OCI-M2 (cell line): Measurements from ENCODE around the gene CHD2.

ENCODE experiments used
- DNase-seq: peaks from one replicate; lab custom pipeline; 2025; ENCODE audit not compliant: unreplicated experiment; lab: John Stamatoyannopoulos, UW

The CHD2 gene

DNA sequence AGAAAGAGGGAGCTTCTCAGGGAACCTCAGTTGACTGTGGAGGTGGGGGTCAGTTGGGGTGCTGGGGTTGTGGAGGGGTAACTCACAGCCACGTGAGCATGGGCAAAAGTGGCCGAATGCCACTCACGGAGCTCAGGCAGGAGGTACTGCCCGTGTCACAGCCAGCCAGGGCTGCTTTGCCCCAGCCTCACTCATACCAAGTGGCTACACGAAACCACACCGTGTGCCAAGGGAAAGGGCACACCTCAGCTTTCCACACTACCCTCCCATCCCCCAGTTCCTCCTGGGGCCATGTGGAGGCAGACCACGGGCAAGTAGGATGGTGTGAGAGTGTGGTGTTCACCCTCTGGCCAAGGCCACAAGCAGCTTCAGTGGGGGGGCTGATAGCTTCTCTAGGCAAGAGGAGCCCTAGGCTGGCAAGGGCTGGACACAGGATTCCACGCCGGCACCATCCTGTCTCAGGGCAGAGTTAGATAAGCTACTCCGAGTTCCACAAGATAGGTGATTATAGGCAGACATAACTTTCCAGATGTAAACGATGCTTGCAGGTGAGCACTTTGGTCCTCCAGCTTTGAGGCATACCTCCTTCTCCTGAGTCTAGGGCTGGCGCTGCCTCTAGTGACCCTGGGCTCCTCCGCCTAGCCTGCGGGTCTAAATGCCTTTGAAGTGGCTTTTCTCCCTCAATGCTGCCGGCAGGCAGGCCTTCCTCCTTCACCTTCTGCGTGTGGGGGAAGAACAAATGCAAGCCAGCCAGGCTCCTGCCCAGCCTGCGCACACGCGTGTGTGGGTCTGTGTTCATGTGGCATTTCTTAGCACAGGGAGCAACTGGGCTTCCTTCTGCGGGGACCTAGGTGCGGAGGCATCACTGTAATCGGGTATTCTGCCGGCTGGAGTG lies 163.9 kb downstream of the CHD2 start:
- DNase-seq, result no peak

DNA sequence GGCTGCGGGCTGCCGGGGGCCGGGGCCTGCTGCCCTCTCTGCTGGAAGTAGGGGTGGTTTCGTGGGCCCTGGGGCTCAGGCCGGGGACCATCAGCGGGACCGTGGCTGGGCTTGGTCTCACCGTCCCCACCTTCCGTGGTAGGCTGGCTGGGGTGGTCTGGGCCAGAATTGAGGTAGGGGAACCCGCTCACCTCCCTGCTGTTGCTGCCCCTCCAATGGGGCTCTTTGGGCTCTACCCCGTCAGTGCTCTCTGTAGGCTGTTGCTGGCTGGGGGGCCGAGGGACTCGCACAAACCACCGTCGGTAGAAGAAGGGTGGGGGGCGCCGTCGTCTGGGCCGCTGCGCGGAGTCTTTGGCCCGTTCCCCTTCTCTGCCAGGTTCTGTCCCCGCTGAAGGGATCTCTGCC lies 165.5 kb downstream of the CHD2 start:
- no peak for DNase-seq

DNA sequence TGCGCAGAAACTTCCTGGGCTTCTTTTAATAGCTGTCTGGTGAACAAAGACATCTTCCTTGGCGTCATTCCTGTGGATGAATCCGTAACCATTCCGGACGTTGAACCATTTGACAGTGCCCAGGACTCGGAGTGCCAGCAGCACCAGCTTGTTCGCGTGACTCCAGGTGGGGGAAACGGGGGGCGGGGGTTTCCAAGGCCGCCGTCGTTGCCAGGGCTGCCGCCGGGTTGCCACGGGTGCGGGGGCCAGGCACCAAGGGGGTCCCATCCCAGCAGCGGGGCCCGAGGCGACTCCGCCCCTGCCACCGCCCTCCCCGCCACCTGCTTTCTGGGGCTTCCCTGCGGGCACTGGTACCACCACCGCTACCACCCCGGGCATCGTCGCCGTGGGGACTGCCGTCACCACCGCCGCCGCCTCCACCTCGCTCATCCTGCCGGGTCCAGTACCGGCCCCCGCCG lies 166.1 kb downstream of the CHD2 start:
- DNase-seq, result no peak

DNA sequence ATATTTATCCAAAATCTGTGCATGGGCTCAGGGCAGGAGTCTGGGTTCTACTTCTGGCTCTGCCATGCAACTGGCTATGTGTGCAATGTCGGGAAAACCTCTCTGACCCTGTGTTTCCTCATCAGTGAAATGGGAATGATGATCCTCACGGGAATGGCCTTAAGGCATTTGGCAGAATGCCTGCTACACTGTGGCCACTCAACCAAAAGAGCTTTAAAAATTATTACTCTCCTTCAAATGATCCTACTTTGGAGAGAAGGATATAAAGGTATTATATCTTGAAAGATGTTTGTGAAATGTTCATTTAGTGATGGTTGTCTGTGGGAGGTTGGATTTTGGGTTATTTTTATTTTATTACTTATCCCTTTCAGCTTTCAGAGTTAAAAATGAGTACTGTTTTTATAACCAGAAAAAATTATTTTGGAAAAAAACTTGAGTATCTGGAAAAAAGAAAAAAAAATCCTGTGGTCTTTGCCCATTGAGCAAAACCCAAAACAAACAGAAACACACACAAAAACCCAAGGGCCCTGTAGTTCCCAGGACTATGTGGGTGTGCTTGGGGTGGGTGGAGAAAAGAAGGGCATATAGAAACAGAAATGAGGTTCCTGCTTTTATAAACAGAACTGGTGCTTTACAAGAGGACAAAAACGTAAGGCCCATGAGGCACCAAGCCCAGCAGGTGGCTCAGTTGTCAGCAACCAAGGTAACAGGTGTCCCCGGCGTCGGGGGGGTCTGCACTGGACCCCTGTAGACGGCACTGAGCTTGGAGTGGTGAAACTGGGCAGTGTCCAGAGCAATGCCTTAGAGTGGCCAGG lies 166.9 kb downstream of the CHD2 start:
- DNase-seq, result no peak

DNA sequence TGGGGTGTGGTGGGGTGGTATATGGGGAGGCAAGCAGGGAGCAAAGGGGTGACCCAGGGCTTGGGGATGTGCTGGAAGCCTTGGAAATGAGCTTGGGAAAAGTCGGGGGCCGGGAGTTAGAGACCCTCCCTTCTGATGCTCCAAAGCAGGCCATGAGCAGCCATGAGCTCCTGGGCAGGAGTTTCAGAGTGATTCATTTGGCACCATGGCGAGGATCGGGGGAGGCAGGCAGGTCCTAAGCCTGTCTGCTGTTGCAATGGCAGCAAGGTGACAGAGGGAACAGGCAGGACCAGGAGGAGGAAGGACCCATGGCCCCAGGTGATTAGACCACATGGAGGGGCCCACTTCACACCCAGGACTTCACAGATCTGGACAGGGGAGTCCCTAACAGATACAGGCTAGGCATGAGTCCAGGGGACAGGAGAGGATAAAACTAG lies 167.5 kb downstream of the CHD2 start:
- no peak for DNase-seq

DNA sequence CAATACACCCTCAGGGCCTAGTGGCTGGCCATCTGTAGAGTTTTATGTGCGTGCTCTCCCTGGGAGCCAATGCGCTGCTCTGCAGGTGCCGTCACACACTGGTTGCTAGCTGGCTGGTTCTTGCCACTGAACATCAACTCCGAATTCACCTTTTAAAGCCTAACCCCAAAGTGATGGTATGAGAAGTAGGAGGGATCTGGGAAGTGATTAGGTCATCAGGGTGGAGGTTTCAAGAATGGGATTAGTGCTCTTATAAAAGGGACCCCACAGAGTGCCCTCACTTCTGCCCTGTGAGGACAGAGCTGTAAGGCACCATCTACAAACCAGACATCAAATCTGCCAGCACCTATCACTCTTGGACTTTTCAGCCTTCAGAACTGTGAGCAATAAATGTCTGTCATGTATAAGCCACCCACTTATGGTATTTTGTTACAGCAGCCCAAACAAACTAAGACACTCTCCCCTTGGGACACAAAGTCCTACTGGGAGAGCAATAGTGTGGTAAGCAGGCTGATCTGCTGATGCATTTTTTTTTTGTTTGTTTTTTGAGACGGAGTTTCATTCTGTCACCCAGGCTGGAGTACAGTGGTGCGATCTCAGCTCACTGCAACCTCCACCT lies 168.6 kb downstream of the CHD2 start:
- no peak for DNase-seq

DNA sequence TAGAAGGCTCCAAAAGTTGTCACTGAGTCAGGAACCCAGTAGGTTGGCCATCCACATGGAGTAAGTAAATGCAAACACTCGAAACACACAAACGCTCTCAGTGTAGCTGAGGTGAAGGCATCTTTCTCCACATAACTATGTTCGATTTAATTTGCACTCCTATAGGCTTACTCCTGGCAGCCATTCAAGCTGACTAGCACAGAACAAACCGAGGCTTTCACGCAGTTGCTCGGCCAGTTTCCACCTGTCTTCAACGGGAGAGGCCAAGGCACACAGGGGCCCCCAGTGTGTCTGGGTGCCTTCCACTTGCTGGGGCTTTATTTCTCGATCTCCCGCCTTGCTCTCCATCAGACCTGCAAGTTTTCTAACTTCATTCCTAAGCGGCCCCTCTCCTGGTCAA lies 170.0 kb downstream of the CHD2 start:
- DNase-seq, result no peak

DNA sequence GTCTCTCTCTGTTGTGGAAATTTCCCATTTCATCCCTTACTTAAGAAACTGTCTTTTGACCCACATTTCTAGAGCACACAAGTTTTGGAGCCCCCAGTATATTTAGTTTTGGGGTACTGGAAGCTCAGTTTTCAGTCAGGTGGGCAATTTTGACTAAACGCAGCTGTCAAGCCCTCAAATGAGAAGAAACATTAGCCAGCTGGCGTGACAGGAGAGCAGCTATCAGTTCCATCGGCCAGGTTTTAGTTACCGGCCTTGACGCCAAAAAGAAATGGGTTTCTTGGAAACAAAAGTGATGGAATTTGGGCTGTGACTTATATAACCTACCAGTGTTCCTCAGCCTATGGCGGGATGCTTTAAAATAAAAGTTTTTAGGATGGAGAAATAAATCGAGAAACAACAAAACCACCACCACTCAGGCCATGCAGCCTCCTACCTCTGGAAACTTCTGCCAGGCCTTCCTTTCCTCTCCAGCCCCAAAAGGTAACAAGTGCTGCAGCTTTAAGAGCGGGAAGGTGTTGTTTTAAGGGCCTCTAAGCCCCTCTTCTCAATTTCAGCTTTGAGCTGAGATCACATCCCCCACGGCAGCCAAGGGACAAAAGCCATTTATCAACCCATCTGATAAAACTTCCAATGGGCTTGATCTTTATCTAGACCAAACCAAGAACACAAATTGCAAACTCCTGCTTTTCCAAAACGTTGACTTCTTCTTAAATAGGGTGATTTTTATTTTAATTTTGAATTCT lies 170.6 kb downstream of the CHD2 start:
- DNase-seq, result no peak

DNA sequence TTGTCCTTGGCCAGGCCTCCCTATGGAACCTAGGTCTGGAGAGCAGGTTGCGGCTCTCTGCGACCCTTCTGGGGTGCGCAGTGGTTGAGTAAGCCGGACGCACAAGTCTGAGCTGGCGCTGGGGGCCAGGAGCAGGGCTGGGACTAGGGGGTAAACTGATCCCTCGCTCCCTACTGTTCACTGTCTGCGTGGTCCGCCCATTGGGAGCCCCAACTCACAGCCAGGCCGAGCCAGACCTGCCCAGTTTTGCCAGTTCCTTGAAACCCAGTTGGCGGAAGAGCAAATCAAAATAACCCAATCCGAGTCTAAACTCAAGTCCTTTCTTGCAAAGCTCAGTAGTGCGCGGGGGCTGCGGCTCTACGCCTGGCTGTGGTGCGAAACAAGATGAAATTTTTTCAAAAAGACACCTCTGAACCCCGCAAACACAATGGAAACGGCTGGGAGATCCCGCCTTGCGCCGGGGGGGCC lies 171.4 kb downstream of the CHD2 start:
- no peak for DNase-seq

DNA sequence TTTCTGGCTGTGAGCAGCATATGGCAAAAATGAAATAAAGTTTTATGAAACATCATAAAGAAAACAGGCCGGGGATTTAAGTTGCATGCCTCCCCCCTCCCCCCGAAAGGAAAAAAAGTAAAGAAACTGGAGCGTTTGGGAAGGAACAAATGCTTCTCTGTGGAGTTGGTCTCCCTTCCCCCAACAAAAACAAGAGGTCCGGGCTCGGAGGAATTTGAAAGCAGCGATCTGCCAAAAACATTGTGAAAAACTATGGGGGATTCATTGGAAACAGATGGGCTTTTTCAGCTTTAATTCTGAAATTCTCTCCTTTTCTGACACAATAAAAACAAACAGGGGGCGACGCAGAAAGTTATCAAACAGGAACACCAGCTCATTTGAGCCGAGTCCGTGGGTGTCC lies 171.9 kb downstream of the CHD2 start:
- DNase-seq, result no peak

DNA sequence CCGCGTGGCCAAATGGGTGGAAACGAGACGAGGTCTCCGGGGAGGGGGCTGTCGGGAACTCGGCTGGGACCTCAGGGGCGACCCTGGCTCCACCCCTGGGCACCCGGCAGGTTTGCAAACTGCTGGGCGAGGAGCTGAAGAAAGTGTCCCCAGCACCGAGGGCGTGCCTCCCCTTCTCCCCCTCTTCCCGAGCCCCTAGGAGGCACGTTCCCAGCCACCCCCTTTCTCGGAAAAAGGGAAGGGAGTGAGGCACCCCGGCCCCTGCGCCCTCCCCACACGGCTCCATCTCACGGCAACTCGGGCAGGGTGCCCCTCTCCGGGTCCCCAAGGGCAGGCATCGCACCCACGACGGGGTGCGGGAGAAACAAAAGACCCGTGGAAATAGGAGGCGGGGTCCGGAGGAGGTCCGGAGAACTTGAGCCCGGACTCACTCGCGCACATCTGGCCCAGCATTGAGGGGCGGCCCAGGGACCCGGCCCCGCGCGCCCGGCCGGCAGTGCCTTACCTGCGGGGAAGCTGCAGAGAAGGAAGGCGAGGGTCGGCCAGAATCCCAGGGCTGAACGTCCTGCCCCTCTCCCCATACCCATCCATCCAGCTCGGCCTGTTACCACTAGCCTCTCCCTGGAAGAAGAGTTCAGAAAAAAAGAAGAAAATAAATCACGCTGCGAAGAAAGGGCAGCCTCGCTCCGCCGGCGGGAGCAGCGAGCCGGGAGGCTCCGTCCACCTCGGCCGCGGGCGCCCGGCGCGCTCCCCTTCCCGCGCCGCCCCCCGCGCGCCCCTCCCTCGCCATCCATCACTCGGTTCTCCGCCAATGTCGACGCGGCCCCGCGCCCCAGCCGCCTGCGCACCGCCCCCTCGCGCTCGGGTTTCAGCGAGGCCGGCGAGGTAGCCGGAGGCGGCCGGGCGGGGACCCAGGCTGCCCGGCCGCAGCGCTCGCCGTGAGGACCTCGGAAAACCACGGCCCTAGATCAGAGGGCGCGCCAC lies 172.6 kb downstream of the CHD2 start:
- DNase-seq, result no peak

DNA sequence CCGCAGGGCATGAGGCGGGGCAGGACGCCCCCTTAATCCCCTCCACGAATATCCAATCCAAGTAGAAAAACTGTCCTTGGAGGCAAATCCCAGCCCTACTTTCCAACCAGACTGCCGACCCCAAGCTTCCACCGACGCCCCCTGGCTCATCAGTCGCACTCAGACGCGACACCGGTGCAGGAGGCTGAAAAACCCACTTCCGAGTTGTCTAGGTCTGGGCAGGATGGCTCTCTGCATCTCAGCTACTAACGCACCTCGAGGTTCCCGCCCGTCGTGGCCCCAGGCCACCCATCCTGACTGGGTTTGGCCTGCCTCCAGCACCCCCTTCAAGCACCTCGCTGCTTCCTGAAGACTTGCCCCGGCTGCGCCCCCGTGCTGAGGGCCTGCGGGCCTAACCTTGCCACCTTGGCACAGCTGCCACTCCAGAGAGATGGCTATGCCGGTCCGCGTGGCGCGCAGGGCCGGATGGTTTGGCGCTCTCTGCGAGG lies 173.4 kb downstream of the CHD2 start:
- no peak for DNase-seq

DNA sequence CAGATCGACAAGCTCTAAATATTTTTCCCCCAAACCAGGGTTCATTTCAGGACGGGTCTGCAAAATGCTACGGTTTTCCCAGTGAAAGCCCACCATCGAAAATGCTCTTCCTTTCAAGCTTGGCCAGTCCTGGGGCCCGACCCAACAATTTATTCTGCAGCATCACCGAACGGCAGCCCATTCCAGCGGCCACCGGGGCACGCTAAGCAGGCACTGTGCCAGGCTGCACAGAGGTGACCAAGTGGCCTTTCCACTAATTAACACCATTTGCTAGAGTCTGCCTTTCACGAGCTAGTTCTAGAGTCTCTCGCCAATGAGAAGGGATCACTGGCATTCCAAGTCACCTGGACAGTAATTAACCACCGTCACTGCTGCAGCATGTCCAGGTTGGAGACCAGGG lies 174.5 kb downstream of the CHD2 start:
- no peak for DNase-seq

DNA sequence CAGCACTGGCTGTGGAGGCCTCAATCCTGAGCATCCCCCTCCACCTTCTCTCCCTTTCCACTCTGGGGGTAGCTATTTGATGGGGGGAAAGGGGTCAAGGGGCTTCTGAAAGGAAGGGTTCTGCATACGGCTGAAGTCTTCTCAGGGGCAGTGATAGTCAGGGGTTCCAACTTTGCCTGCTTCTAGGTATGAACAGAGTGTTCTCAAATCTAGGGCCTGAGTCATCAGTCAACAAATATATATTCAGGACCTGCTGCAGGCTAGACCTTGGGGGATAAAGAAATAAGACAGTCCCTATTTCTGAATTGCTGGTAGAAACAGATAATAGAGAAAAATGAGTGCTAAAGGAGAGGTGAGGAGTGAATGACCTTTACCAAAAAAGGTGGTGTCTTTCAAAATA lies 176.1 kb downstream of the CHD2 start:
- DNase-seq, result no peak

DNA sequence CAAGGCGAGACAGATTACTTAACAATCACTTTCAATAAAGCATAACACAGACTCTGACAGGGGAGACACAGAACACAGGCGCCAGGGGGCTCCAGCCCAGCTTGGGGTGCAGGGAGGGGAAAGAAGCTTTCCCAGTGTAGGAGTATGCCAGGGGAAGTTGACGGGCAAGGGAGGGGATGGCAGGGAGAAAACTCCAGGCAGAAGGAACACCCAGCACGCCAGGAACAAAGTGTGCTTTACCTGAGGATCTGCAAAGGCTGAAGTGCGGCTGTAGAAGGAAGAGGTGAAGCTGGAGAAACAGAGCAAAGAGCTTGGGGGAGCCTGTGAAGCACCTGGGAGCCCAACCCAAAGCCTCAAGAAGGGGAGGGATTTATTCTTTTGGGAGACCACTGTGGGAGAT lies 176.8 kb downstream of the CHD2 start:
- DNase-seq, result no peak
